GM12801 (cell line): ENCODE data around the gene ALG13.

Experiments used
- CTCF ChIP-seq: IDR thresholded peaks from one replicate; pipeline ENCODE4 v1.5.1; 2011; ENCODE audit warnings: control low read depth; ENCODE audit not compliant: insufficient read length; ENCODE audit errors: extremely low read depth

The ALG13 gene

GRCh38 chrX:111650845-111651244 is 30.1 kb upstream of the ALG13 start:
- no peak for TF ChIP-seq CTCF

- no peak for TF ChIP-seq CTCF
Observed at GRCh38 chrX:111652719-111653118, 28.3 kb upstream of the ALG13 start.

GRCh38 chrX:111661241-111661640 is 19.7 kb upstream of the ALG13 start:
- no peak for TF ChIP-seq CTCF

GRCh38 chrX:111662292-111662691 is 18.7 kb upstream of the ALG13 start:
- no peak for TF ChIP-seq CTCF

- no peak for TF ChIP-seq CTCF
Observed at GRCh38 chrX:111671668-111672067, 9.3 kb upstream of the ALG13 start.

- no peak for TF ChIP-seq CTCF
Observed at GRCh38 chrX:111687305-111687704, 6.3 kb downstream of the ALG13 start.

GRCh38 chrX:111695297-111695880 is 14.4 kb downstream of the ALG13 start:
- TF ChIP-seq CTCF: no peak
